ENCODE measurements around the gene FMO5.
"Not testable (repeated sequence)": the region's sequence is repeated elsewhere in the genome, so short reads cannot be mapped to it uniquely, and the experiment has no call there.

- not testable (repeated sequence) for TF ChIP-seq EZH2 (IDR thresholded peaks at IDR 0.05); POLR2AphosphoS5 (IDR thresholded peaks at IDR 0.05; ENCODE audit: borderline replicate concordance, low read depth, low read length); FOXP2 (optimal IDR thresholded peaks at IDR 0.05; ENCODE audit: control extremely low read depth, extremely low read length, insufficient read depth)
Observed at GRCh38 chr1:147233903-147234302, 8.8 kb upstream of the FMO5 start.

Measured in SK-N-MC (cell line).